ENCODE measurements around the gene OR51I2. TPM values are rescaled to one million over a fixed set of nuclear protein-coding genes. Genes with fewer than 3 reads are reported as not detected.

The OR51I2 gene
- total RNA-seq, 4 donors from 2014 or later = not detected

DNA sequence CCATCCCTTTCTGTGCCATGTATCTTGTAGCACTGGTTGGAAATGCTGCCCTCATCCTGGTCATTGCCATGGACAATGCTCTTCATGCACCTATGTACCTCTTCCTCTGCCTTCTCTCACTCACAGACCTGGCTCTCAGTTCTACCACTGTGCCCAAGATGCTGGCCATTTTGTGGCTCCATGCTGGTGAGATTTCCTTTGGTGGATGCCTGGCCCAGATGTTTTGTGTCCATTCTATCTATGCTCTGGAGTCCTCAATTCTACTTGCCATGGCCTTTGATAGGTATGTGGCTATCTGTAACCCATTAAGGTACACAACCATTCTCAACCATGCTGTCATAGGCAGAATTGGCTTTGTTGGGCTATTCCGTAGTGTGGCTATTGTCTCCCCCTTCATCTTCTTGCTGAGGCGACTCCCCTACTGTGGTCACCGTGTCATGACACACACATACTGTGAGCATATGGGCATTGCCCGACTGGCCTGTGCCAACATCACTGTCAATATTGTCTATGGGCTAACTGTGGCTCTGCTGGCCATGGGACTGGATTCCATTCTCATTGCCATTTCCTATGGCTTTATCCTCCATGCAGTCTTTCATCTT lies 39.8 kb downstream of the OR51I2 start:
- Histone ChIP-seq H3K9me3 (no peaks in the 10 kb centered on the region), H3K4me3 (no peak overlapping the region), H3K27ac (no peak overlapping the region), H3K4me1 (no peaks in the 10 kb centered on the region), H3K36me3 (no peaks in the 10 kb centered on the region), H3K27me3 (no peaks in the 10 kb centered on the region)
- no peak for DNase-seq
- no peak for TF ChIP-seq POLR2A (IDR thresholded peaks at IDR 0.05)
- TF ChIP-seq, protein P1, sequence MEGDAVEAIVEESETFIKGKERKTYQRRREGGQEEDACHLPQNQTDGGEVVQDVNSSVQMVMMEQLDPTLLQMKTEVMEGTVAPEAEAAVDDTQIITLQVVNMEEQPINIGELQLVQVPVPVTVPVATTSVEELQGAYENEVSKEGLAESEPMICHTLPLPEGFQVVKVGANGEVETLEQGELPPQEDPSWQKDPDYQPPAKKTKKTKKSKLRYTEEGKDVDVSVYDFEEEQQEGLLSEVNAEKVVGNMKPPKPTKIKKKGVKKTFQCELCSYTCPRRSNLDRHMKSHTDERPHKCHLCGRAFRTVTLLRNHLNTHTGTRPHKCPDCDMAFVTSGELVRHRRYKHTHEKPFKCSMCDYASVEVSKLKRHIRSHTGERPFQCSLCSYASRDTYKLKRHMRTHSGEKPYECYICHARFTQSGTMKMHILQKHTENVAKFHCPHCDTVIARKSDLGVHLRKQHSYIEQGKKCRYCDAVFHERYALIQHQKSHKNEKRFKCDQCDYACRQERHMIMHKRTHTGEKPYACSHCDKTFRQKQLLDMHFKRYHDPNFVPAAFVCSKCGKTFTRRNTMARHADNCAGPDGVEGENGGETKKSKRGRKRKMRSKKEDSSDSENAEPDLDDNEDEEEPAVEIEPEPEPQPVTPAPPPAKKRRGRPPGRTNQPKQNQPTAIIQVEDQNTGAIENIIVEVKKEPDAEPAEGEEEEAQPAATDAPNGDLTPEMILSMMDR (IDR thresholded peaks at IDR 0.05) = no peak

DNA sequence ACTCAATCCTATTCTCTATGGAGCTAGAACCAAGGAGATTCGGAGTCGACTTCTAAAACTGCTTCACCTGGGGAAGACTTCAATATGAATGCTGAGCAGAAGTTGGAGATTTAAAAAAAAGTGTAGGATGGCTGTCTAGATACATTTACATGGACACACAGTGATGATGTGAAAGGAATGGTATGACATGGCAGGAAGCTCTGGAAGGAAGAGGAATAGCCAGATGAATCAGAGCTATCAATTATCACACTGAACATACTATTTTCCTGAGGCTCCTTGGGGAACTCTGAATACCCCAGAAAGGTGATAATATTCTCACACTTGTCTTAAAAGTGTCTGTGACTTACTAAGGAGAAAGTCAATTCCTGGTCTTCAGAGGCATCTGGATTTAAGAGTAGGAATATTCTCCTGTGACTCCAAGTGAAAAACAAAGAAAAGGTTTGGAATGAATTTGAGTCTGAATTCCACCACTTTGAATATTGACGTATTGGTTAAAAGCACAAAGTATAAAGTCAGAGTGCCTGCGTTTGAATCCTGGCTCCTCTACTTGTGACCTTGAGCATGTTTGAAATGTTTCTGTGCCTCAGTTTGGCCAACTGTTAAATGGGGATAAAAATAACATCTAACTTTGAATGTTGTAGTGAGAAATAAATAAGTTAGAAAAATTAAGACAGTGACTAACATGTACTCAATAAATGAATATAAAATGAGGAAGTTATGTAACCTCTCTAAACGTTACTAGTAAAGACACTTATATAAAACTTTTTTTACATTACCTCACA lies 40.6 kb downstream of the OR51I2 start:
- no peaks in the 10 kb centered on the region for H3K36me3 ChIP-seq
- H3K4me1 ChIP-seq = no peaks in the 10 kb centered on the region
- no peaks in the 10 kb centered on the region for H3K9me3 ChIP-seq
- H3K27ac ChIP-seq = no peak overlapping the region
- TF ChIP-seq, protein P1 (IDR thresholded peaks at IDR 0.05) = no peak
- no peak for TF ChIP-seq POLR2A (IDR thresholded peaks at IDR 0.05)
- H3K27me3 ChIP-seq = no peaks in the 10 kb centered on the region
- no peak for DNase-seq
- H3K4me3 ChIP-seq = no peak overlapping the region

DNA sequence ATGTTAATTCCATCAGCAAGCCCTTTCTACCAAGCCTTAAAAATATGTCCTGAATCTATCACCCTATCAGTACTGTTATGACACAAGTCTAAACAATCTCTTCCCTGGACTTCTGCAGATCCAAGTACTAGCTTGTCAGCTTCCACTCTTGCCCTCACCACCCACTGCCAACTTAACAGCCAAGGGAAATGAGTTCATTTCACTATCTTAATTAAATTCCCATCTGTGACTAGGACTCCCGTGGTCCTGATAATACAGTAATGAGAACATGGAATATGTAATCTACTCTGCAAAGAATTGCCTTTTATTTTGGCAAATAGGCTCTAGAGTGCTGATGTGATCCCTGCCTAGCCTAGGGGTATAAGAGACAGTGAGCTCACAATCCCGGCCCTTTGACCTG lies 50.5 kb downstream of the OR51I2 start:
- DNase-seq = no peak
- H3K36me3 ChIP-seq = no peaks in the 10 kb centered on the region
- H3K4me3 ChIP-seq = no peak overlapping the region
- no peak overlapping the region for H3K27ac ChIP-seq
- no peaks in the 10 kb centered on the region for H3K27me3 ChIP-seq
- H3K9me3 ChIP-seq = no peaks in the 10 kb centered on the region
- no peaks in the 10 kb centered on the region for H3K4me1 ChIP-seq
- TF ChIP-seq POLR2A (IDR thresholded peaks at IDR 0.05) = no peak
- TF ChIP-seq, protein P1 (IDR thresholded peaks at IDR 0.05) = no peak

DNA sequence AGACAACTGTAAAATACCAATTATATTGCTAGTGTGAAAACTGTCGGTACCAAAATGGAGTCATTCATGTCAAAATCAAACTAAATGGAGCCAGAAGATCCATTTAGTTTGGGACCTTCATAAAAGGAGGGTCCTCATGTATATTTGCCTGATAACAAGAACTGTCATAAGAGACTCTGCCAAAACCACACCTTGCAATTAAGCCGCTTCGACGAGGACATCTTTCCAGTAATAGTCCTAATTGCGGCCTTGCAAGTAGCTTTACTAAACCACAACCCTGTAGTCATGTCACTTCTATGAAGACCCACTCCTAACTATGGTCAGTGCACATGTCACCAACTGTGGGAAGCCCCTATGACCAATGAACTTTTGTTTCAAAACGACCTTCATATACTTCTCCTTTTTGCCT lies 51.3 kb downstream of the OR51I2 start:
- Histone ChIP-seq H3K36me3 (no peaks in the 10 kb centered on the region), H3K27ac (no peak overlapping the region), H3K27me3 (no peaks in the 10 kb centered on the region), H3K4me1 (no peaks in the 10 kb centered on the region), H3K4me3 (no peak overlapping the region), H3K9me3 (no peaks in the 10 kb centered on the region)
- DNase-seq = no peak
- TF ChIP-seq POLR2A (IDR thresholded peaks at IDR 0.05) = no peak
- TF ChIP-seq, protein P1 (IDR thresholded peaks at IDR 0.05) = no peak

DNA sequence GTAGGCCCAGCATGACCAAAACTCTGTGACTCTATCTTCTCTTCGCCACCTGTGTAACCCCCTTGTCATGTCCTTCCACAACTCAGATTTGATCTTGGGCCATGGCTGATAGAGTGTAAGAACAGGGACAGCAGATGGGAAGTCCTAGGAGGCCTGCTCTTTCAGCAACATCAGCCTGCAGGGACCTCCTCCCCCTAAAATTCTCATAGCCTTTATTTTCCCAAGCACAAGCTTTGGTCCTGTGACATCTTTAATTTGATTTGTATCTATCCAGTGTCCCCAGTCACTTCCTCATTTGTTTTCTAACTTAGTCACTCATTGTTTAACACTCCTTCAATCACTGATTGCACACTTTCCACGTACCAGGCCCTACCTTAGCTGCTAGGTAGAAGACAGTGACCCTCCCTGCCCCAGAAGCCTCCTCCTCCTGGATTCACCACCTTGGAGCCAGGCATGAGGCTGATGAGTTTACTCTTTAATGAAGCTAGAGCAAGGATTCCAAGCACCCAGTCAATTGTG lies 55.3 kb downstream of the OR51I2 start:
- Histone ChIP-seq H3K27me3 (no peaks in the 10 kb centered on the region), H3K36me3 (no peaks in the 10 kb centered on the region), H3K4me1 (no peaks in the 10 kb centered on the region), H3K9me3 (no peaks in the 10 kb centered on the region), H3K27ac (no peak overlapping the region), H3K4me3 (no peak overlapping the region)
- DNase-seq = no peak
- TF ChIP-seq, protein P1 (IDR thresholded peaks at IDR 0.05) = no peak
- TF ChIP-seq POLR2A (IDR thresholded peaks at IDR 0.05) = no peak
